GM21825 (cell line): Measurements from ENCODE around the gene CACNA2D1.
"Not testable (repeated sequence)": the region's sequence is repeated elsewhere in the genome, so short reads cannot be mapped to it uniquely, and the experiment has no call there.

ENCODE experiments used
- ATAC-seq: cut with Tn5 transposase; IDR thresholded peaks from one replicate; pipeline ENCODE4 v1.9.1; 2021; ENCODE audit warnings: mild to moderate bottlenecking, moderate library complexity; ENCODE audit not compliant: unreplicated experiment

Gene CACNA2D1

GRCh38 chr7:82393840-82394220 lies 49.7 kb downstream of the CACNA2D1 start:
- ATAC-seq, result no peak

- ATAC-seq, result no peak
Observed at GRCh38 chr7:82393076-82393839, 50.3 kb downstream of the CACNA2D1 start.

- no peak for ATAC-seq
Observed at GRCh38 chr7:82390936-82391335, 52.6 kb downstream of the CACNA2D1 start.

GRCh38 chr7:82389876-82390275 lies 53.7 kb downstream of the CACNA2D1 start:
- ATAC-seq, result no peak

- no peak for ATAC-seq
Observed at GRCh38 chr7:82388138-82388537, 55.4 kb downstream of the CACNA2D1 start.

GRCh38 chr7:82386571-82386970 lies 57.0 kb downstream of the CACNA2D1 start:
- not testable (repeated sequence) for ATAC-seq

GRCh38 chr7:82384779-82385178 lies 58.8 kb downstream of the CACNA2D1 start:
- no peak for ATAC-seq

GRCh38 chr7:82384051-82384464 lies 59.5 kb downstream of the CACNA2D1 start:
- no peak for ATAC-seq

- no peak for ATAC-seq
Observed at GRCh38 chr7:82382276-82382675, 61.3 kb downstream of the CACNA2D1 start.

GRCh38 chr7:82376739-82377138 lies 66.8 kb downstream of the CACNA2D1 start:
- no peak for ATAC-seq

GRCh38 chr7:82375713-82376112 lies 67.9 kb downstream of the CACNA2D1 start:
- no peak for ATAC-seq

- ATAC-seq, result no peak
Observed at GRCh38 chr7:82375129-82375528, 68.4 kb downstream of the CACNA2D1 start.

GRCh38 chr7:82373926-82374635 lies 69.5 kb downstream of the CACNA2D1 start:
- ATAC-seq, result no peak

- no peak for ATAC-seq
Observed at GRCh38 chr7:82364671-82365070, 78.9 kb downstream of the CACNA2D1 start.

GRCh38 chr7:82364048-82364447 lies 79.5 kb downstream of the CACNA2D1 start:
- ATAC-seq, result no peak

GRCh38 chr7:82362129-82362706 lies 81.4 kb downstream of the CACNA2D1 start:
- no peak for ATAC-seq

GRCh38 chr7:82360591-82361368 lies 82.8 kb downstream of the CACNA2D1 start:
- no peak for ATAC-seq

- ATAC-seq, result no peak
Observed at GRCh38 chr7:82359426-82359825, 84.2 kb downstream of the CACNA2D1 start.

- ATAC-seq, result no peak
Observed at GRCh38 chr7:82358923-82359322, 84.7 kb downstream of the CACNA2D1 start.

- ATAC-seq, result no peak
Observed at GRCh38 chr7:82358009-82358578, 85.5 kb downstream of the CACNA2D1 start.

- no peak for ATAC-seq
Observed at GRCh38 chr7:82348251-82348650, 95.3 kb downstream of the CACNA2D1 start.
